ENCODE data around the gene CSNK1D.

- no peak for TF ChIP-seq POLR2A (IDR thresholded peaks at IDR 0.05)
- no peak for TF ChIP-seq CTCF (IDR thresholded peaks at IDR 0.05)
Measured at GRCh38 chr17:82224666-82225065, 48.8 kb downstream of the CSNK1D start.

Data from testis (tissue), 2 donors.